ENCODE results near the gene FAM135A. TPM values are rescaled to one million over a fixed set of nuclear protein-coding genes. Genes with fewer than 3 reads are reported as not detected.

FAM135A gene
- total RNA-seq, 1 experiment from 2014 or later = 31.5 TPM

- TF ChIP-seq SIN3A (IDR thresholded peaks at IDR 0.05; ENCODE audit: borderline replicate concordance, insufficient read depth, low read depth, low read length) (no peak), POLR2AphosphoS5 (IDR thresholded peaks at IDR 0.05; ENCODE audit: low read depth, low read length) (peak; percentile 98), TCF7L2 (IDR thresholded peaks at IDR 0.05; ENCODE audit: low read depth, low read length) (no peak)
- TF ChIP-seq, protein P1, sequence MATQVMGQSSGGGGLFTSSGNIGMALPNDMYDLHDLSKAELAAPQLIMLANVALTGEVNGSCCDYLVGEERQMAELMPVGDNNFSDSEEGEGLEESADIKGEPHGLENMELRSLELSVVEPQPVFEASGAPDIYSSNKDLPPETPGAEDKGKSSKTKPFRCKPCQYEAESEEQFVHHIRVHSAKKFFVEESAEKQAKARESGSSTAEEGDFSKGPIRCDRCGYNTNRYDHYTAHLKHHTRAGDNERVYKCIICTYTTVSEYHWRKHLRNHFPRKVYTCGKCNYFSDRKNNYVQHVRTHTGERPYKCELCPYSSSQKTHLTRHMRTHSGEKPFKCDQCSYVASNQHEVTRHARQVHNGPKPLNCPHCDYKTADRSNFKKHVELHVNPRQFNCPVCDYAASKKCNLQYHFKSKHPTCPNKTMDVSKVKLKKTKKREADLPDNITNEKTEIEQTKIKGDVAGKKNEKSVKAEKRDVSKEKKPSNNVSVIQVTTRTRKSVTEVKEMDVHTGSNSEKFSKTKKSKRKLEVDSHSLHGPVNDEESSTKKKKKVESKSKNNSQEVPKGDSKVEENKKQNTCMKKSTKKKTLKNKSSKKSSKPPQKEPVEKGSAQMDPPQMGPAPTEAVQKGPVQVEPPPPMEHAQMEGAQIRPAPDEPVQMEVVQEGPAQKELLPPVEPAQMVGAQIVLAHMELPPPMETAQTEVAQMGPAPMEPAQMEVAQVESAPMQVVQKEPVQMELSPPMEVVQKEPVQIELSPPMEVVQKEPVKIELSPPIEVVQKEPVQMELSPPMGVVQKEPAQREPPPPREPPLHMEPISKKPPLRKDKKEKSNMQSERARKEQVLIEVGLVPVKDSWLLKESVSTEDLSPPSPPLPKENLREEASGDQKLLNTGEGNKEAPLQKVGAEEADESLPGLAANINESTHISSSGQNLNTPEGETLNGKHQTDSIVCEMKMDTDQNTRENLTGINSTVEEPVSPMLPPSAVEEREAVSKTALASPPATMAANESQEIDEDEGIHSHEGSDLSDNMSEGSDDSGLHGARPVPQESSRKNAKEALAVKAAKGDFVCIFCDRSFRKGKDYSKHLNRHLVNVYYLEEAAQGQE (IDR thresholded peaks at IDR 0.05; ENCODE audit: insufficient read depth in 1 of 2, low read depth in 2 of 2, low read length in 1 of 2) = no peak
- TF ChIP-seq, protein P2, sequence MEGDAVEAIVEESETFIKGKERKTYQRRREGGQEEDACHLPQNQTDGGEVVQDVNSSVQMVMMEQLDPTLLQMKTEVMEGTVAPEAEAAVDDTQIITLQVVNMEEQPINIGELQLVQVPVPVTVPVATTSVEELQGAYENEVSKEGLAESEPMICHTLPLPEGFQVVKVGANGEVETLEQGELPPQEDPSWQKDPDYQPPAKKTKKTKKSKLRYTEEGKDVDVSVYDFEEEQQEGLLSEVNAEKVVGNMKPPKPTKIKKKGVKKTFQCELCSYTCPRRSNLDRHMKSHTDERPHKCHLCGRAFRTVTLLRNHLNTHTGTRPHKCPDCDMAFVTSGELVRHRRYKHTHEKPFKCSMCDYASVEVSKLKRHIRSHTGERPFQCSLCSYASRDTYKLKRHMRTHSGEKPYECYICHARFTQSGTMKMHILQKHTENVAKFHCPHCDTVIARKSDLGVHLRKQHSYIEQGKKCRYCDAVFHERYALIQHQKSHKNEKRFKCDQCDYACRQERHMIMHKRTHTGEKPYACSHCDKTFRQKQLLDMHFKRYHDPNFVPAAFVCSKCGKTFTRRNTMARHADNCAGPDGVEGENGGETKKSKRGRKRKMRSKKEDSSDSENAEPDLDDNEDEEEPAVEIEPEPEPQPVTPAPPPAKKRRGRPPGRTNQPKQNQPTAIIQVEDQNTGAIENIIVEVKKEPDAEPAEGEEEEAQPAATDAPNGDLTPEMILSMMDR (IDR thresholded peaks at IDR 0.05) = no peak
- intact Hi-C loops (cut with micrococcal nuclease; ENCODE audit: unreplicated experiment) (loop anchor here (5.0 kb wide), 1 partner anchor 105 kb away; no protein-coding TSS in a partner anchor), in situ Hi-C loops (cut with HindIII; ENCODE audit: low pct_unique_long_range_greater_than_20kb, low sequenced_read_pairs) (no loop called here)
- peaks cover 12% of the 10 kb centered on the region; the same call in 1 of the 2 replicates for H3K4me1 ChIP-seq (ENCODE audit: control insufficient read depth, insufficient read depth, low read length)
- ChIA-PET CTCF (interaction anchor here (0.9 to 1.3 kb wide), 3 partner anchors 120 to 388 kb away, joined by 3 to 4 read pairs (median 4); no protein-coding TSS in a partner anchor), POLR2A (interaction anchor here (1.3 kb wide), 1 partner anchor 100 kb away, joined by 4 read pairs; the partner anchor contains the start of gene SMAP1)
- ATAC-seq = peak; percentile 100
- H3K27ac ChIP-seq (ENCODE audit: low read length) = peak within 1 kb of the TSS; percentile 88
- H3K36me3 ChIP-seq (ENCODE audit: control insufficient read depth, insufficient read depth, low read length) = no peaks in the 10 kb centered on the region; the same call in 1 of the 2 replicates
- BruUV-seq (replicated peaks) = no TSS peak
- peak within 1 kb of the TSS; percentile 73 to 74 for H3K4me3 ChIP-seq (ENCODE audit: low read depth in 2 of 2, low read length in 2 of 2)
- no peaks in the 10 kb centered on the region for H3K9me3 ChIP-seq (ENCODE audit: control insufficient read depth, insufficient read depth, low read depth, low read length)
- peak; percentile 50 for DNase-seq (ENCODE audit: low read depth, low spot score)
- no peaks in the 10 kb centered on the region for H3K27me3 ChIP-seq (ENCODE audit: control insufficient read depth, insufficient read depth, low read length)
Measured at GRCh38 chr6:70566751-70567382, 153.6 kb downstream of the FAM135A start, which contains the start of gene SDHAF4. TSS of gene SDHAF4 (plus strand) at chr6:70566930. CDS start at chr6:70566941, 11 bp downstream.

DNA sequence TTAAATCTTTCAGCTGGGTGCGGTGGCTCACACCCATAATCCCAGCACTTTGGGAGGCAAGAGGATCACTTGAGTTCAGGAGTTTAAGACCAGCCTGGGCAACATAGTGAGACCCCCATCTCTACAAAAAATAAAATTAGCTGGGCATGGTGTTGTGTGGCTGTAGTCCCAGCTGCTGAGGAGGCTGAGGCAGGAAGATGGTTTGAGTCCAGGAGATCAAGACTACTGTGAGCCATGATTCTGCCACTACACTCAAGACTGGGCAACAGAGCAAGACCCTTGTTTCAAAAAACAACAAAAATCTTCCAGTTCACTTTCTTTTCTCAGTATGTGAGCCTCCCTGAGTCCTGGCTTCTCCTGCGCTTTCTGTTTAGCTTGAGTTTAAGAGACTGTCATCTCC is 161.3 kb downstream of the FAM135A start:
- Histone ChIP-seq H3K27ac (ENCODE audit: low read length) (no peak overlapping the region), H3K4me3 (ENCODE audit: low read depth in 2 of 2, low read length in 2 of 2) (no peak overlapping the region), H3K36me3 (ENCODE audit: control insufficient read depth, insufficient read depth, low read length) (no peaks in the 10 kb centered on the region), H3K9me3 (ENCODE audit: control insufficient read depth, insufficient read depth, low read depth, low read length) (no peaks in the 10 kb centered on the region), H3K4me1 (ENCODE audit: control insufficient read depth, insufficient read depth, low read length) (no peaks in the 10 kb centered on the region; the same call in 1 of the 2 replicates), H3K27me3 (ENCODE audit: control insufficient read depth, insufficient read depth, low read length) (no peaks in the 10 kb centered on the region)
- no peak for ATAC-seq
- DNase-seq (ENCODE audit: low read depth, low spot score) = no peak
- in situ Hi-C loops (cut with HindIII; ENCODE audit: low pct_unique_long_range_greater_than_20kb, low sequenced_read_pairs) (no loop called here), intact Hi-C loops (cut with micrococcal nuclease; ENCODE audit: unreplicated experiment) (no loop called here)
- POLR2A ChIA-PET = interaction anchor here (0.6 kb wide), 1 partner anchor 109 kb away, joined by 3 read pairs; no protein-coding TSS in a partner anchor
- CTCF ChIA-PET = no interaction called here
- BruUV-seq (replicated peaks) = no TSS peak
- TF ChIP-seq, protein P1 (IDR thresholded peaks at IDR 0.05; ENCODE audit: insufficient read depth in 1 of 2, low read depth in 2 of 2, low read length in 1 of 2) = no peak
- TF ChIP-seq POLR2AphosphoS5 (IDR thresholded peaks at IDR 0.05; ENCODE audit: low read depth, low read length) (no peak), TCF7L2 (IDR thresholded peaks at IDR 0.05; ENCODE audit: low read depth, low read length) (no peak), SIN3A (IDR thresholded peaks at IDR 0.05; ENCODE audit: borderline replicate concordance, insufficient read depth, low read depth, low read length) (no peak)
- TF ChIP-seq, protein P2 (IDR thresholded peaks at IDR 0.05) = no peak

All from Panc1 (cell line).